HFFc6 (cell line): Measurements from ENCODE around the gene CCDC61. TPM values are rescaled to one million over a fixed set of nuclear protein-coding genes. Genes with fewer than 3 reads are reported as not detected.

Experiments
- DNase-seq: peaks from one replicate; pipeline ENCODE4 v3.0.0-alpha.2; 2018
- H3K27ac Mint-ChIP-seq: 2 replicates; pipeline ENCODE4 v1.8.0; 2020; ENCODE audit warnings: mild to moderate bottlenecking, mixed read lengths
- H3K27me3 Mint-ChIP-seq: 2 replicates; pipeline ENCODE4 v1.8.0; 2021; ENCODE audit warnings: mild to moderate bottlenecking, moderate library complexity, mixed read lengths; ENCODE audit not compliant: insufficient read depth
- H3K36me3 Mint-ChIP-seq: 2 replicates; pipeline ENCODE4 v1.8.0; 2021; ENCODE audit warnings: low read depth, mixed read lengths
- H3K4me1 Mint-ChIP-seq: 2 replicates; pipeline ENCODE4 v1.8.0; 2020; ENCODE audit warnings: low read depth, mixed read lengths
- H3K4me3 Mint-ChIP-seq: 2 replicates; pipeline ENCODE4 v1.8.0; 2020; ENCODE audit warnings: mild to moderate bottlenecking, moderate library complexity, mixed read lengths
- H3K9me3 Mint-ChIP-seq: 2 replicates; pipeline ENCODE4 v1.8.0; 2020; ENCODE audit warnings: mild to moderate bottlenecking, mixed read lengths
- total RNA-seq, 6 experiments: library from RNA; stranded (reverse); fragmentation: NEBNext Ultra II Directional; extraction: Animal tissue kit (Norgen Biotek cat#: 25700); gene quantifications; 2 replicates in 1 of 6; 3 replicates in 5 of 6; pipeline ENCODE4 v1.2.3, GENCODE V29; 2021
- TF ChIP-seq, protein P1 (sequence below): fragments of 200-600 bp; sonication (generic); IDR thresholded peaks from 2 replicates; pipeline ENCODE4 v1.5.0; 2021; ENCODE audit warnings: antibody characterized with exemption, mild to moderate bottlenecking

Gene CCDC61
- total RNA-seq, 6 experiments from 2014 or later, result 8.6 to 13.1 (median 11.0) TPM

DNA sequence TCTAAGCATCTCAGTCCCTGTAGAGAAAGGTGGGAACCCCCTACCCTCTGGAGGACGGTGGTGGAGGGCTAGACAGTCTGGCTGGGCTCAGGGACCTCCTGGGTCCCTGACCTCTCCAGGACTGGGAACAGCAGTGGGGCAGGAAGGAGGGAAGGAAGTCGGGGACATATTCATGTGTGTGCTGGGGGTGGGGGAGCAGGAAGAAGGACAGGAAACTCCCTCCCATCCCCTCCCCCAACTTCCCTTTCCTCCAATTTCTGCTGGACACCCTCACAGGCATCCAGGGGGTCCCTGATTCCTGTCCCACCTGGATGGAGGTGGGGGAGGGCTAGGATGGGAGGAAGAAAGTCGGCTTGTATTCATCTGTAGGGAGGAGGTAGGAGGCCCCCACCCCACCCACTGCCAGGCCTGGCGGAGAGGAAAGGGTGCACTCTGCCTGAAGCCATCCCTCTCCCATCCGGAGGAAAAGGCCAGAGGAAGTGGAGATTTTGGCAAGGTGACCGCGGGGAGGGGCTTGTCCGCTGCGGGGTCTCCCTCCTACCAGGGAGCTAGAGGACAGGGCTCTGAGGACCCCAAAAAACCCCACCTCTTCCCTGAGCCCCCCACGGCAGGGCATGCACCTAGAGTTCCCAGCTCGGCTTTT, 23.9 kb upstream of the CCDC61 start:
- TF ChIP-seq, protein P1, sequence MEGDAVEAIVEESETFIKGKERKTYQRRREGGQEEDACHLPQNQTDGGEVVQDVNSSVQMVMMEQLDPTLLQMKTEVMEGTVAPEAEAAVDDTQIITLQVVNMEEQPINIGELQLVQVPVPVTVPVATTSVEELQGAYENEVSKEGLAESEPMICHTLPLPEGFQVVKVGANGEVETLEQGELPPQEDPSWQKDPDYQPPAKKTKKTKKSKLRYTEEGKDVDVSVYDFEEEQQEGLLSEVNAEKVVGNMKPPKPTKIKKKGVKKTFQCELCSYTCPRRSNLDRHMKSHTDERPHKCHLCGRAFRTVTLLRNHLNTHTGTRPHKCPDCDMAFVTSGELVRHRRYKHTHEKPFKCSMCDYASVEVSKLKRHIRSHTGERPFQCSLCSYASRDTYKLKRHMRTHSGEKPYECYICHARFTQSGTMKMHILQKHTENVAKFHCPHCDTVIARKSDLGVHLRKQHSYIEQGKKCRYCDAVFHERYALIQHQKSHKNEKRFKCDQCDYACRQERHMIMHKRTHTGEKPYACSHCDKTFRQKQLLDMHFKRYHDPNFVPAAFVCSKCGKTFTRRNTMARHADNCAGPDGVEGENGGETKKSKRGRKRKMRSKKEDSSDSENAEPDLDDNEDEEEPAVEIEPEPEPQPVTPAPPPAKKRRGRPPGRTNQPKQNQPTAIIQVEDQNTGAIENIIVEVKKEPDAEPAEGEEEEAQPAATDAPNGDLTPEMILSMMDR, result no peak
- no peak for DNase-seq
- no peaks in the 10 kb centered on the region for H3K36me3 Mint-ChIP-seq
- H3K9me3 Mint-ChIP-seq, result no peaks in the 10 kb centered on the region
- H3K4me3 Mint-ChIP-seq, result no peak overlapping the region
- no peak overlapping the region for H3K27ac Mint-ChIP-seq
- H3K27me3 Mint-ChIP-seq, result peaks cover 40% of the 10 kb centered on the region
- no peaks in the 10 kb centered on the region for H3K4me1 Mint-ChIP-seq

DNA sequence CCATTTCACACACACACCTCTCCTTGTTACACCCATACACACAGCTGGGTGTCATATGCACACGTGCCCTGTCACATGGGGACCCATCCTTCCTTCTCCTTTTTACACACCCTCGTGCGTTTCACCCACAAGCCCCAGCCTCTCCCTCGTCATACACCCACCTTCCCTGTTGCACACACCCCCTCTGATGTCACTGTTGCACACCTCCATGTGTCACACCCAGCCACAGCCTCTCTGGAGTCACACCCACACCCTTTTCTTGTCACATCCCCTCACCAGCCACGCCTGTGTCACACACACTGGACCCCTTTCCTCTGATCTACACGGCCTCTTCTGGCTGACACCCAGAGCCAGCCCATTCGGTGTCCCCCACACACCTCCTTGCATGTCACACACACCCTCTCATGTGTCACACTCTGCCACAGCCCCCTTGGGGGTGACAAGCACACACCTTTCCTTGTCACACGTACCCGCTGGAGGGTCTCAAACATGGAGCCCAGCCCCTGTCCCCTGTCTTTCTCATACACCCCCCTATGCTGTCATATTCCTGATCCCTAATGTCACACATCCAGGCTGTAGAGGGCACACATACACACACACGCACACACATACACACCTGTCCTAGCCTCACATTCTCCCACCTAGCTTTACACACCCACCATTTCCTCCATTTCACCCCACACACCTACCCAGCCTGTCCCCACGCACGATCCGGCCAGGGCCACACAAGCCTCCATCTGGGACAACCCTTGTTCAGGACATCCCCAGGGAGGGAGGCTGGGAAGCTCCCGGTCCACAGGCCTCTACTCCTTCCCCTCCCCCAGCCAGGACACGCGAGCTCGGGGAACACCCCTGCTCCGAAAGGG, 23.0 kb upstream of the CCDC61 start:
- Mint-ChIP-seq H3K36me3 (no peaks in the 10 kb centered on the region), H3K4me1 (no peaks in the 10 kb centered on the region), H3K27me3 (peaks cover 37% of the 10 kb centered on the region), H3K27ac (no peak overlapping the region), H3K4me3 (no peak overlapping the region), H3K9me3 (no peaks in the 10 kb centered on the region)
- TF ChIP-seq, protein P1, result no peak
- no peak for DNase-seq

DNA sequence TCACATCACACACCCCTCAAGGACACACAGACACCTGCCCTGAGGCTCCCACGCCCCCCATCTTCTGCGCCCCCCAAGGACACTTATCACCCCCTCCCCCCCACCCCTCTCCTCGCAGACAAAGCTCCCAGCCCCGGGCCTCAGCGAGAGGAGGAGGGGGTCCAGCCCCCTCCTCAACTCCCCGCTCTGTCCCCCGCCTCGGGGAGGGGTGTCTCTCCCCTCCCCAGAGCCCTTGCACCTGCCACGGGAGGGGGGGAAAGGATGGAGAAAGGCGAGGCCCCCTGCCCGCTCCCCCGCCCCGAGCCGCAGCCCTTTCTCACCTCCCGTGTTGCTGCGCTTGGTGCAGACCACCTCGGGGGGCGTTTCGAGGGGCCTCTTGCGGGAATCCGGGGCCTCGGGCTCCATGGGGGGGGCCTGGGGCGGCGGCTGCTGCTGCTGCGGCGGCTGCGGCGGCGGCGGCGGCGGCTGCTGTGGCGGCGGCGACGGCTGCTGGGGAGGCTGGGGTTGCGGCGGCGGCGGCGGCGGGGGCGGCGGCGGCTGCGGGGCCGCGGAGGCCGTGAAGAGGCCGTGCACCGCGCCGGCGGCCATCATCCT, 22.2 kb upstream of the CCDC61 start:
- H3K4me1 Mint-ChIP-seq, result no peaks in the 10 kb centered on the region
- no peak for DNase-seq
- no peak overlapping the region for H3K27ac Mint-ChIP-seq
- H3K36me3 Mint-ChIP-seq, result no peaks in the 10 kb centered on the region
- TF ChIP-seq, protein P1, result no peak
- no peak overlapping the region for H3K4me3 Mint-ChIP-seq
- H3K27me3 Mint-ChIP-seq, result peaks cover 32% of the 10 kb centered on the region
- H3K9me3 Mint-ChIP-seq, result no peaks in the 10 kb centered on the region

DNA sequence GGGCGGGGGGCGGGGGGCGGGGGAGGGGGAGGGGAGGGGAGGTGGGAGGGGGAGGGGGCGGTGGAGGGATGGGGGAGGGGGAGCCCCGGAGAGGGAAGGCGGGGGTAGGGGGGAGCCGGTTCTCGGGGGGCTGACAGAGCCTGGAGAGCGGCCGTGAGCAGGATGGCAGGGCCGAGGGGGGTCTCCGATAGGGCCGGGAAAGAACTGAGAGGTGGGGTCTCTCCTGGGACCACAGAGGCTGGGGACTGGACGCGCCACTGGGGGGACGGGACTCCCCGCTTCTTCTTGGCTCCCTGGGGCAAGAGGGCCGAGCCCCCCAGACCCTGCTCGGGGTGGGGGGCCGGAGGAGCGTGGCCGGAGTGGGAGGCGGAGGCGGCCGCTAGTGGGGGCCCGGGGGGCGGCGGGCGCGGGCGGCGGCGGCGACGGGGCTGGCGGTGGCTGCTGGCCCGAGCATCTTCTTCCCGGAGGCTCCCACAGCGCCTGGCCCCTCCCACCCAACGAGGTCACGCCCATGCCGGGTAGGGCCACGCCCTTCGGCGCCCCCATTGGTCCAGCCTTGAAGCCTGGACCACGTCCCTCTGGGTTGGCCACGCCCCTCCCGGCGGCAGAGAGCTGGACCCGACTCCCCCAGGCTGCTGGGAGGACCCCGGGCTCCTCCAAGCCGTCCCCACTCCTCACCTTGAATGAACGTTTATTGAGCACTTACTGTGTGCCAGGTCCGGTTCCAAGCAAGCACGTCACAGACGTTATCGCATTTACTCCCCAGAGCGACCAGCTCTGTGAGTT, 21.5 kb upstream of the CCDC61 start, which contains the start of gene NOVA2:
NOVA2 (minus strand) TSS at position 313 of the 786 bp plus-strand sequence. CDS start 514 bp downstream, outside the sequence.
- TF ChIP-seq, protein P1, result no peak
- Mint-ChIP-seq H3K4me1 (no peaks in the 10 kb centered on the region), H3K27ac (no peak within 1 kb of the TSS), H3K36me3 (no peaks in the 10 kb centered on the region), H3K27me3 (peaks cover 31% of the 10 kb centered on the region), H3K4me3 (no peak within 1 kb of the TSS), H3K9me3 (no peaks in the 10 kb centered on the region)
- DNase-seq, result no peak
